ENCODE measurements around the gene PTER.

The PTER gene

GRCh38 chr10:16477757-16478156 is 40.9 kb downstream of the PTER start:
- H3K4me3 ChIP-seq (ENCODE audit: low read depth, low read length) = no peak overlapping the region
- no peak overlapping the region for H3K27ac ChIP-seq
- H3K9me3 ChIP-seq (ENCODE audit: control insufficient read depth, low read length) = no peaks in the 10 kb centered on the region
- H3K27me3 ChIP-seq (ENCODE audit: control insufficient read depth, insufficient read depth, low read length) = no peaks in the 10 kb centered on the region
- no peaks in the 10 kb centered on the region for H3K79me2 ChIP-seq
- H3K4me2 ChIP-seq (ENCODE audit: low read length) = no peak overlapping the region
- H2AFZ ChIP-seq = no peak overlapping the region
- H3K9ac ChIP-seq = no peak overlapping the region
- TF ChIP-seq, protein P1, sequence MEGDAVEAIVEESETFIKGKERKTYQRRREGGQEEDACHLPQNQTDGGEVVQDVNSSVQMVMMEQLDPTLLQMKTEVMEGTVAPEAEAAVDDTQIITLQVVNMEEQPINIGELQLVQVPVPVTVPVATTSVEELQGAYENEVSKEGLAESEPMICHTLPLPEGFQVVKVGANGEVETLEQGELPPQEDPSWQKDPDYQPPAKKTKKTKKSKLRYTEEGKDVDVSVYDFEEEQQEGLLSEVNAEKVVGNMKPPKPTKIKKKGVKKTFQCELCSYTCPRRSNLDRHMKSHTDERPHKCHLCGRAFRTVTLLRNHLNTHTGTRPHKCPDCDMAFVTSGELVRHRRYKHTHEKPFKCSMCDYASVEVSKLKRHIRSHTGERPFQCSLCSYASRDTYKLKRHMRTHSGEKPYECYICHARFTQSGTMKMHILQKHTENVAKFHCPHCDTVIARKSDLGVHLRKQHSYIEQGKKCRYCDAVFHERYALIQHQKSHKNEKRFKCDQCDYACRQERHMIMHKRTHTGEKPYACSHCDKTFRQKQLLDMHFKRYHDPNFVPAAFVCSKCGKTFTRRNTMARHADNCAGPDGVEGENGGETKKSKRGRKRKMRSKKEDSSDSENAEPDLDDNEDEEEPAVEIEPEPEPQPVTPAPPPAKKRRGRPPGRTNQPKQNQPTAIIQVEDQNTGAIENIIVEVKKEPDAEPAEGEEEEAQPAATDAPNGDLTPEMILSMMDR (IDR thresholded peaks at IDR 0.05) = no peak
- H3K36me3 ChIP-seq (ENCODE audit: control insufficient read depth, insufficient read depth, low read length) = no peaks in the 10 kb centered on the region
- H3K4me1 ChIP-seq = no peaks in the 10 kb centered on the region

DNA sequence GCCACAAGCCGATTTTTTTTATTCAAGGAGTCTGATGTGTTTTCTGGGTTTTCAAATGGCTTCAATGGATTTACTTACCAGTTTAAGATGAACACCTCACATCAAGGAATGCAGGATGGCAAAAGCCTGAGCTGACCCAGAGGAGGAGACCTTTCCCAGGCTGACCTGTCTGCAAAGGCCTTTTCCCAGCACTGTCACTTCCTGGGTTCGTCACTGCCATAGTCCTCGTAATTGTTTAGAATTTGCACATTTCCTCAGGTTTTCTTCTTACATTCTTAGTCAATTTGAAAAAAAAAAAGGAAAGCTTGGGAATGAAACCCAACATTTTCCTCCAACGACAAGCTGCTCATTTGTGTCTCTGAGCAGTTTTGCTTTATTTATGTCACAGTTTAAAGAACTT is 42.0 kb downstream of the PTER start:
- Histone ChIP-seq H3K9ac (no peak overlapping the region), H3K36me3 (ENCODE audit: control insufficient read depth, insufficient read depth, low read length) (no peaks in the 10 kb centered on the region), H3K4me2 (ENCODE audit: low read length) (no peak overlapping the region), H3K9me3 (ENCODE audit: control insufficient read depth, low read length) (no peaks in the 10 kb centered on the region), H3K27ac (no peak overlapping the region), H3K79me2 (no peaks in the 10 kb centered on the region), H3K4me3 (ENCODE audit: low read depth, low read length) (no peak overlapping the region), H2AFZ (no peak overlapping the region), H3K4me1 (no peaks in the 10 kb centered on the region), H3K27me3 (ENCODE audit: control insufficient read depth, insufficient read depth, low read length) (no peaks in the 10 kb centered on the region)
- TF ChIP-seq, protein P1 (IDR thresholded peaks at IDR 0.05) = no peak

- Histone ChIP-seq H3K4me2 (ENCODE audit: low read length) (no peak overlapping the region), H3K27ac (no peak overlapping the region), H2AFZ (no peak overlapping the region), H3K36me3 (ENCODE audit: control insufficient read depth, insufficient read depth, low read length) (no peaks in the 10 kb centered on the region), H3K9me3 (ENCODE audit: control insufficient read depth, low read length) (no peaks in the 10 kb centered on the region), H3K4me3 (ENCODE audit: low read depth, low read length) (no peak overlapping the region), H3K27me3 (ENCODE audit: control insufficient read depth, insufficient read depth, low read length) (no peaks in the 10 kb centered on the region), H3K9ac (no peak overlapping the region), H3K79me2 (no peaks in the 10 kb centered on the region), H3K4me1 (no peaks in the 10 kb centered on the region)
- TF ChIP-seq, protein P1 (IDR thresholded peaks at IDR 0.05) = no peak
Observed at GRCh38 chr10:16481052-16481728, 44.4 kb downstream of the PTER start.

GRCh38 chr10:16483241-16483917 is 46.6 kb downstream of the PTER start:
- no peak overlapping the region for H2AFZ ChIP-seq
- TF ChIP-seq, protein P1 (IDR thresholded peaks at IDR 0.05) = no peak

More at GRCh38 chr10:16483241-16483917, 46.6 kb downstream of the PTER start:
- Histone ChIP-seq H3K4me3 (ENCODE audit: low read depth, low read length) (no peak overlapping the region), H3K27me3 (ENCODE audit: control insufficient read depth, insufficient read depth, low read length) (no peaks in the 10 kb centered on the region), H3K27ac (no peak overlapping the region), H3K4me2 (ENCODE audit: low read length) (no peak overlapping the region), H3K4me1 (no peaks in the 10 kb centered on the region), H3K9ac (no peak overlapping the region), H3K36me3 (ENCODE audit: control insufficient read depth, insufficient read depth, low read length) (no peaks in the 10 kb centered on the region), H3K79me2 (no peaks in the 10 kb centered on the region), H3K9me3 (ENCODE audit: control insufficient read depth, low read length) (no peaks in the 10 kb centered on the region)
